DOHH2 (cell line): ENCODE measurements around the gene GNAT3.

ENCODE experiments used
- H3F3A ChIP-seq: fragments of 200-600 bp; sonication (generic), shearing (Covaris generic); 2 replicates; pipeline ENCODE4 v1.6.0; 2016; ENCODE audit warnings: antibody characterized with exemption, mild to moderate bottlenecking; ENCODE audit not compliant: control insufficient read depth, insufficient read depth
- H3K27ac ChIP-seq: fragments of 200-600 bp; sonication (generic); 2 replicates; pipeline ENCODE4 v1.5.1; 2014; ENCODE audit warnings: low read depth, mild to moderate bottlenecking, low read length, moderate library complexity
- H3K27me3 ChIP-seq: fragments of 200-600 bp; sonication (generic); 2 replicates; pipeline ENCODE4 v1.6.1; 2014; ENCODE audit warnings: mild to moderate bottlenecking, low read length, mixed read lengths; ENCODE audit not compliant: control insufficient read depth
- H3K36me3 ChIP-seq: fragments of 200-600 bp; sonication (generic); 2 replicates; pipeline ENCODE4 v1.6.1; 2014; ENCODE audit warnings: mild to moderate bottlenecking, low read length, moderate library complexity, mixed read lengths; ENCODE audit not compliant: control insufficient read depth
- H3K4me1 ChIP-seq: fragments of 200-600 bp; sonication (generic); 2 replicates; pipeline ENCODE4 v1.6.1; 2014; ENCODE audit warnings: mild to moderate bottlenecking, low read length, mixed read lengths; ENCODE audit not compliant: control insufficient read depth
- H3K4me2 ChIP-seq: fragments of 200-600 bp; sonication (generic); 2 replicates; pipeline ENCODE4 v1.6.0; 2014; ENCODE audit warnings: mild to moderate bottlenecking, low read length, moderate library complexity
- H3K4me3 ChIP-seq: fragments of 200-600 bp; sonication (generic); 2 replicates; pipeline ENCODE4 v1.5.1; 2014; ENCODE audit warnings: mild to moderate bottlenecking, low read length, mixed read lengths
- H3K79me2 ChIP-seq: fragments of 200-600 bp; sonication (generic); 2 replicates; pipeline ENCODE4 v1.6.1; 2014; ENCODE audit warnings: mild to moderate bottlenecking, low read length, mixed read lengths; ENCODE audit not compliant: control insufficient read depth
- H3K9me2 ChIP-seq: fragments of 200-600 bp; sonication (generic); replicated peaks from 2 replicates; pipeline ENCODE4 v1.6.1; 2014; ENCODE audit warnings: mild to moderate bottlenecking, low read length, mixed read lengths; ENCODE audit not compliant: control insufficient read depth
- H3K9me3 ChIP-seq: fragments of 200-600 bp; sonication (generic); 2 replicates; pipeline ENCODE4 v1.6.1; 2014; ENCODE audit warnings: antibody characterized with exemption, low read length, mixed read lengths; ENCODE audit not compliant: control insufficient read depth, insufficient read depth
- H4K20me1 ChIP-seq: fragments of 200-600 bp; sonication (generic); 2 replicates; pipeline ENCODE4 v1.6.0; 2014; ENCODE audit warnings: low read depth, mild to moderate bottlenecking, antibody characterized with exemption, low read length, moderate library complexity; ENCODE audit not compliant: control insufficient read depth, insufficient read depth
- CTCF ChIP-seq: fragments of 200-600 bp; sonication (generic); IDR thresholded peaks from one replicate; pipeline ENCODE4 v1.5.1; 2014; ENCODE audit warnings: antibody characterized with exemption, mild to moderate bottlenecking, low read depth, low read length; ENCODE audit not compliant: poor library complexity, severe bottlenecking
- EZH2phosphoT487 ChIP-seq: fragments of 200-600 bp; sonication (generic); IDR thresholded peaks from 2 replicates; pipeline ENCODE4 v1.6.1; 2017; ENCODE audit warnings: borderline replicate concordance, mild to moderate bottlenecking, antibody characterized with exemption, low read length, moderate library complexity, mixed read lengths

The GNAT3 gene

GRCh38 chr7:80412842-80413241 lies 99.0 kb downstream of the GNAT3 start:
- no peaks in the 10 kb centered on the region for H4K20me1 ChIP-seq
- no peaks in the 10 kb centered on the region for H3F3A ChIP-seq
- no peak overlapping the region for H3K27ac ChIP-seq
- H3K4me3 ChIP-seq = no peak overlapping the region
- no peak overlapping the region for H3K4me2 ChIP-seq
- H3K9me2 ChIP-seq = peaks cover 2% of the 10 kb centered on the region; the same call in 1 of the 2 replicates
- H3K9me3 ChIP-seq = no peaks in the 10 kb centered on the region
- no peaks in the 10 kb centered on the region for H3K4me1 ChIP-seq
- TF ChIP-seq CTCF (no peak), EZH2phosphoT487 (no peak)
- no peaks in the 10 kb centered on the region for H3K27me3 ChIP-seq
- no peaks in the 10 kb centered on the region for H3K36me3 ChIP-seq
- no peaks in the 10 kb centered on the region for H3K79me2 ChIP-seq

GRCh38 chr7:80411621-80412020 lies 100.2 kb downstream of the GNAT3 start:
- H3K79me2 ChIP-seq = no peaks in the 10 kb centered on the region
- H3K4me1 ChIP-seq = no peaks in the 10 kb centered on the region
- no peaks in the 10 kb centered on the region for H3K27me3 ChIP-seq
- no peaks in the 10 kb centered on the region for H3K36me3 ChIP-seq
- no peak for TF ChIP-seq CTCF
- no peak for TF ChIP-seq EZH2phosphoT487
- no peaks in the 10 kb centered on the region for H3F3A ChIP-seq
- H3K9me2 ChIP-seq = peaks cover 2% of the 10 kb centered on the region; the same call in 1 of the 2 replicates
- no peak overlapping the region for H3K27ac ChIP-seq
- H4K20me1 ChIP-seq = no peaks in the 10 kb centered on the region
- no peak overlapping the region for H3K4me2 ChIP-seq
- H3K9me3 ChIP-seq = no peaks in the 10 kb centered on the region
- H3K4me3 ChIP-seq = no peak overlapping the region

- Histone ChIP-seq H3F3A (no peaks in the 10 kb centered on the region), H3K27me3 (no peaks in the 10 kb centered on the region), H3K4me1 (no peaks in the 10 kb centered on the region), H3K36me3 (no peaks in the 10 kb centered on the region), H3K4me2 (no peak overlapping the region), H3K27ac (no peak overlapping the region), H4K20me1 (no peaks in the 10 kb centered on the region), H3K9me2 (0 out of 2 replicates have a peak, but pooled peaks cover 2% of the 10 kb centered on the region), H3K9me3 (no peaks in the 10 kb centered on the region), H3K79me2 (no peaks in the 10 kb centered on the region), H3K4me3 (no peak overlapping the region)
- TF ChIP-seq CTCF (no peak), EZH2phosphoT487 (no peak)
Measured at GRCh38 chr7:80410081-80410480, 101.8 kb downstream of the GNAT3 start.
